BJ (cell line): Measurements from ENCODE around the gene TMEM52B. TPM values are rescaled to one million over a fixed set of nuclear protein-coding genes. Genes with fewer than 3 reads are reported as not detected.

Experiments
- CTCF ChIA-PET: fragments of 350-600 bp; formaldehyde crosslinking; extraction: SDS; loops from one replicate; lab custom pipeline; 2021; ENCODE audit warnings: antibody characterized with exemption, inconsistent platforms; lab: Yijun Ruan, JAX
- POLR2A ChIA-PET: fragments of 300-600 bp; sonication (Branson Sonifier 250); formaldehyde crosslinking; extraction: SDS; loops from one replicate; lab custom pipeline; 2021; ENCODE audit warnings: antibody characterized with exemption; lab: Charles Lee
- DNase-seq: peaks from one replicate; pipeline ENCODE4 v3.0.0-alpha.2; 2011; ENCODE audit warnings: low read depth
- H3K27me3 ChIP-seq: 2 replicates; pipeline ENCODE4 v1.6.0; 2011; ENCODE audit warnings: low read length; ENCODE audit not compliant: control insufficient read depth, insufficient read depth
- H3K36me3 ChIP-seq: 2 replicates; pipeline ENCODE4 v1.5.1; 2011; ENCODE audit warnings: low read length; ENCODE audit not compliant: control insufficient read depth, insufficient read depth
- H3K4me3 ChIP-seq: 2 replicates; pipeline ENCODE4 v1.5.1; 2011; ENCODE audit warnings: low read depth, mild to moderate bottlenecking, control low read depth, low read length
- CTCF ChIP-seq: IDR thresholded peaks from 2 replicates; pipeline ENCODE4 v1.5.1; 2011; ENCODE audit warnings: low read depth, mild to moderate bottlenecking, control low read depth, inconsistent platforms, low read length, moderate library complexity; ENCODE audit not compliant: insufficient read depth
- polyA plus RNA-seq: library from polyadenylated mRNA; depleted of rRNA; stranded (reverse); fragments of >200 nt; gene quantifications from 2 replicates; pipeline ENCODE4 v1.2.3, GENCODE V29; 2011

The TMEM52B gene
- polyA plus RNA-seq, 1 experiment: 0.85 TPM

GRCh38 chr12:10136637-10137205, 42.1 kb upstream of the TMEM52B start:
- H3K4me3 ChIP-seq: no peak overlapping the region
- no peak for TF ChIP-seq CTCF
- H3K36me3 ChIP-seq: no peaks in the 10 kb centered on the region
- ChIA-PET POLR2A (no interaction called here), CTCF (interaction anchor here (0.6 to 1.8 kb wide), 8 partner anchors 9 to 387 kb away, joined by 3 to 12 read pairs (median 4); partner anchors contain the start of gene CLEC12B)
- H3K27me3 ChIP-seq: no peaks in the 10 kb centered on the region
- no peak for DNase-seq

GRCh38 chr12:10140001-10140400, 38.8 kb upstream of the TMEM52B start:
- no peak for DNase-seq
- ChIA-PET POLR2A (no interaction called here), CTCF (interaction anchor here (0.6 to 3.8 kb wide), 25 partner anchors 8 to 392 kb away, joined by 3 to 73 read pairs (median 5); partner anchors contain the start of genes CLEC12B, CLEC1A, CLEC7A and CLEC9A)
- H3K36me3 ChIP-seq: no peaks in the 10 kb centered on the region
- no peak overlapping the region for H3K4me3 ChIP-seq
- TF ChIP-seq CTCF: peak; percentile 58
- H3K27me3 ChIP-seq: no peaks in the 10 kb centered on the region

GRCh38 chr12:10142976-10143589, 35.7 kb upstream of the TMEM52B start:
- H3K27me3 ChIP-seq: no peaks in the 10 kb centered on the region
- H3K4me3 ChIP-seq: no peak overlapping the region
- CTCF ChIA-PET: interaction anchor here (0.9 to 2.1 kb wide), 10 partner anchors 8 to 393 kb away, joined by 3 to 21 read pairs (median 4); partner anchors contain the start of gene CLEC12B
- DNase-seq: no peak
- POLR2A ChIA-PET: no interaction called here
- no peak for TF ChIP-seq CTCF
- no peaks in the 10 kb centered on the region for H3K36me3 ChIP-seq

- ChIA-PET CTCF (interaction anchor here (0.8 to 2.1 kb wide), 3 partner anchors 8 to 114 kb away, joined by 3 to 6 read pairs (median 4); no protein-coding TSS in a partner anchor), POLR2A (no interaction called here)
- no peak for DNase-seq
- H3K27me3 ChIP-seq: no peaks in the 10 kb centered on the region
- no peak for TF ChIP-seq CTCF
- H3K4me3 ChIP-seq: no peak overlapping the region
- no peaks in the 10 kb centered on the region for H3K36me3 ChIP-seq
These were observed 31.0 kb upstream of the TMEM52B start for GRCh38 chr12:10147714-10148403.

GRCh38 chr12:10151621-10152020, 27.2 kb upstream of the TMEM52B start:
- no peak for DNase-seq
- no peaks in the 10 kb centered on the region for H3K36me3 ChIP-seq
- ChIA-PET CTCF (interaction anchor here (0.8 to 4.9 kb wide), 6 partner anchors 9 to 84 kb away, joined by 3 to 109 read pairs (median 10); no protein-coding TSS in a partner anchor), POLR2A (no interaction called here)
- no peak for TF ChIP-seq CTCF
- no peak overlapping the region for H3K4me3 ChIP-seq
- H3K27me3 ChIP-seq: no peaks in the 10 kb centered on the region
